Neuronal stem cell (in vitro differentiated cells): ENCODE data around the gene STK33.

ENCODE experiments used
- DNase-seq: peaks from one replicate; pipeline ENCODE4 v3.0.0-alpha.2; 2013; ENCODE audit warnings: low spot score
- H2AFZ ChIP-seq: one replicate; pipeline ENCODE4 v1.6.1; 2013; ENCODE audit warnings: mild to moderate bottlenecking, low read length, inconsistent platforms
- H2AK5ac ChIP-seq: 2 replicates; pipeline ENCODE4 v1.6.1; 2013; ENCODE audit warnings: low read depth, mild to moderate bottlenecking, inconsistent platforms, low read length, moderate library complexity, mixed read lengths
- H2BK120ac ChIP-seq: 2 replicates; pipeline ENCODE4 v1.6.1; 2013; ENCODE audit warnings: low read depth, mild to moderate bottlenecking, inconsistent platforms, low read length, moderate library complexity, mixed read lengths
- H2BK12ac ChIP-seq: one replicate; pipeline ENCODE4 v1.6.1; 2013; ENCODE audit warnings: low read length, inconsistent platforms
- H2BK15ac ChIP-seq: 2 replicates; pipeline ENCODE4 v1.6.1; 2013; ENCODE audit warnings: mild to moderate bottlenecking, low read length, inconsistent platforms, mixed read lengths
- H2BK5ac ChIP-seq: one replicate; pipeline ENCODE4 v1.6.1; 2013; ENCODE audit warnings: inconsistent platforms, mild to moderate bottlenecking, low read length, moderate library complexity
- H3K14ac ChIP-seq: one replicate; pipeline ENCODE4 v1.6.1; 2013; ENCODE audit warnings: low read length, inconsistent platforms
- H3K18ac ChIP-seq: 2 replicates; pipeline ENCODE4 v1.6.1; 2013; ENCODE audit warnings: low read length, inconsistent platforms
- H3K23ac ChIP-seq: 2 replicates; pipeline ENCODE4 v1.6.1; 2013; ENCODE audit warnings: low read depth, mild to moderate bottlenecking, mixed read lengths, low read length, inconsistent platforms; ENCODE audit not compliant: poor library complexity
- H3K27ac ChIP-seq: replicated peaks from 3 replicates; pipeline ENCODE4 v1.5.1; 2013; ENCODE audit warnings: low read length, inconsistent platforms
- H3K27me3 ChIP-seq, 3 experiments: 2 replicates each; pipeline ENCODE4 v1.6.1; 2013; ENCODE audit warnings: low read length in 3 of 3, mild to moderate bottlenecking in 2 of 3, inconsistent platforms in 1 of 3, low read depth in 1 of 3, mixed read lengths in 1 of 3, moderate library complexity in 1 of 3; ENCODE audit not compliant: control insufficient read depth in 3 of 3, insufficient read depth in 3 of 3
- H3K36me3 ChIP-seq, 2 donors: replicated peaks in 1 of 2; 2 replicates each; pipeline ENCODE4 v1.6.1; 2013; ENCODE audit warnings: low read length in 2 of 2; ENCODE audit not compliant: control insufficient read depth in 2 of 2, insufficient read depth in 2 of 2
- H3K4ac ChIP-seq: 2 replicates; pipeline ENCODE4 v1.6.1; 2013; ENCODE audit warnings: inconsistent platforms, mild to moderate bottlenecking, low read length, moderate library complexity
- H3K4me1 ChIP-seq, 2 donors: 1 replicate in 1 of 2; 2 replicates in 1 of 2; pipeline ENCODE4 v1.6.1; 2013; ENCODE audit warnings: low read length in 2 of 2, low read depth in 1 of 2; ENCODE audit not compliant: control insufficient read depth in 2 of 2, insufficient read depth in 1 of 2
- H3K4me2 ChIP-seq: one replicate; pipeline ENCODE4 v1.6.1; 2013; ENCODE audit warnings: mild to moderate bottlenecking, low read length, inconsistent platforms; ENCODE audit not compliant: insufficient read depth, poor library complexity, severe bottlenecking
- H3K4me3 ChIP-seq, 2 donors: 2 replicates each; pipeline ENCODE4 v1.5.1; 2013; ENCODE audit warnings: low read length in 2 of 2, mild to moderate bottlenecking in 2 of 2, inconsistent platforms in 1 of 2, moderate library complexity in 1 of 2
- H3K79me1 ChIP-seq: one replicate; pipeline ENCODE4 v1.6.1; 2013; ENCODE audit warnings: low read depth, mild to moderate bottlenecking, inconsistent platforms, low read length, moderate library complexity
- H3K9ac ChIP-seq: one replicate; pipeline ENCODE4 v1.6.1; 2013; ENCODE audit warnings: mild to moderate bottlenecking, low read depth, low read length, inconsistent platforms; ENCODE audit not compliant: poor library complexity
- H3K9me3 ChIP-seq, 2 donors: replicated peaks in 1 of 2; 2 replicates each; pipeline versions ENCODE3 to v1.6.1; 2013; ENCODE audit warnings: low read length in 2 of 2, mild to moderate bottlenecking in 2 of 2, inconsistent platforms in 1 of 2, low read depth in 1 of 2, mixed read lengths in 1 of 2, moderate library complexity in 1 of 2; ENCODE audit not compliant: control insufficient read depth in 2 of 2, insufficient read depth in 1 of 2
- H4K8ac ChIP-seq: one replicate; pipeline ENCODE4 v1.6.1; 2013; ENCODE audit warnings: low read depth, mild to moderate bottlenecking, inconsistent platforms, low read length, moderate library complexity
- H4K91ac ChIP-seq: one replicate; pipeline ENCODE4 v1.6.1; 2013; ENCODE audit warnings: low read length, low read depth, mild to moderate bottlenecking, inconsistent platforms; ENCODE audit not compliant: poor library complexity
- WGBS, 2 donors: extraction: QIAGEN DNeasy Blood & Tissue Kit; methylation state at CpG; one replicate each; pipeline ENCODE4 v1.1.7; 2013; ENCODE audit warnings: missing lambda C conversion rate in 2 of 2, mixed read lengths in 1 of 2; ENCODE audit not compliant: insufficient read length in 2 of 2, insufficient replicate concordance in 1 of 2; ENCODE audit errors: extremely low coverage in 2 of 2; 5-methylcytosine and 5-hydroxymethylcytosine counted together

STK33 gene

GRCh38 chr11:8368772-8369171 is 225.3 kb downstream of the STK33 start:
- Histone ChIP-seq H3K4ac (no peak overlapping the region), H2AFZ (no peak overlapping the region), H4K91ac (no peak overlapping the region), H3K27ac (no peak overlapping the region), H3K4me1 (no peaks in the 10 kb centered on the region), H3K18ac (no peak overlapping the region), H4K8ac (no peak overlapping the region), H3K79me1 (no peaks in the 10 kb centered on the region), H3K27me3 (no peaks in the 10 kb centered on the region), H2AK5ac (no peak overlapping the region), H3K9ac (no peak overlapping the region), H3K36me3 (no peaks in the 10 kb centered on the region), H2BK15ac (no peak overlapping the region), H3K4me3 (no peak overlapping the region), H2BK12ac (no peak overlapping the region), H3K4me2 (no peak overlapping the region), H3K9me3 (no peaks in the 10 kb centered on the region), H3K14ac (no peak overlapping the region), H3K23ac (no peak overlapping the region), H2BK5ac (no peak overlapping the region), H2BK120ac (no peak overlapping the region)
- no CpG with 5 or more reads among the region's 10 CpGs for WGBS, 2 donors
- DNase-seq = no peak

- Histone ChIP-seq H3K14ac (no peak overlapping the region), H3K23ac (no peak overlapping the region), H3K4me2 (no peak overlapping the region), H3K36me3 (no peaks in the 10 kb centered on the region), H3K27me3 (no peaks in the 10 kb centered on the region), H3K9ac (no peak overlapping the region), H2BK5ac (no peak overlapping the region), H3K18ac (no peak overlapping the region), H3K9me3 (no peaks in the 10 kb centered on the region), H2BK120ac (no peak overlapping the region), H2BK15ac (no peak overlapping the region), H2AFZ (no peak overlapping the region), H2BK12ac (no peak overlapping the region), H3K4ac (no peak overlapping the region), H3K79me1 (no peaks in the 10 kb centered on the region), H4K91ac (no peak overlapping the region), H3K27ac (no peak overlapping the region), H3K4me3 (no peak overlapping the region), H2AK5ac (no peak overlapping the region), H3K4me1 (no peaks in the 10 kb centered on the region), H4K8ac (no peak overlapping the region)
- no peak for DNase-seq
- WGBS, 2 donors = no CpG with 5 or more reads among the region's 7 CpGs
Measured at GRCh38 chr11:8368194-8368593, 225.8 kb downstream of the STK33 start.

- Histone ChIP-seq H2AFZ (no peak overlapping the region), H3K27me3 (no peaks in the 10 kb centered on the region), H3K23ac (no peak overlapping the region), H3K27ac (no peak overlapping the region), H3K4ac (no peak overlapping the region), H3K4me3 (no peak overlapping the region), H3K18ac (peak overlapping the region; percentile 29), H3K79me1 (no peaks in the 10 kb centered on the region), H4K8ac (no peak overlapping the region), H3K9me3 (no peaks in the 10 kb centered on the region), H2BK12ac (no peak overlapping the region), H2BK15ac (no peak overlapping the region), H2AK5ac (no peak overlapping the region), H4K91ac (no peak overlapping the region), H2BK120ac (no peak overlapping the region), H2BK5ac (no peak overlapping the region), H3K4me1 (no peaks in the 10 kb centered on the region), H3K14ac (no peak overlapping the region), H3K4me2 (no peak overlapping the region), H3K36me3 (no peaks in the 10 kb centered on the region), H3K9ac (no peak overlapping the region)
- DNase-seq = no peak
- no CpG with 5 or more reads among the region's 6 CpGs for WGBS, 2 donors
Measured at GRCh38 chr11:8366316-8366715, 227.7 kb downstream of the STK33 start.

GRCh38 chr11:8365216-8365941 is 228.6 kb downstream of the STK33 start:
- no peaks in the 10 kb centered on the region for H3K36me3 ChIP-seq
- H3K27me3 ChIP-seq = no peaks in the 10 kb centered on the region
- DNase-seq = no peak

More at GRCh38 chr11:8365216-8365941, 228.6 kb downstream of the STK33 start:
- no peaks in the 10 kb centered on the region for H3K4me1 ChIP-seq
- H3K4me3 ChIP-seq = no peak overlapping the region
- H4K8ac ChIP-seq = no peak overlapping the region
- no peak overlapping the region for H2BK15ac ChIP-seq
- no peak overlapping the region for H2BK5ac ChIP-seq
- no peak overlapping the region for H2AK5ac ChIP-seq
- whole genome bisulfite sequencing, 2 donors = no CpG with 5 or more reads among the region's 11 CpGs
- H2BK120ac ChIP-seq = no peak overlapping the region
- no peak overlapping the region for H3K4me2 ChIP-seq
- H3K14ac ChIP-seq = no peak overlapping the region
- no peak overlapping the region for H3K23ac ChIP-seq
- no peak overlapping the region for H3K9ac ChIP-seq
- H3K18ac ChIP-seq = peak overlapping the region; percentile 32
- no peak overlapping the region for H4K91ac ChIP-seq
- H3K9me3 ChIP-seq = no peaks in the 10 kb centered on the region
- H2BK12ac ChIP-seq = no peak overlapping the region
- H3K79me1 ChIP-seq = no peaks in the 10 kb centered on the region
- no peak overlapping the region for H2AFZ ChIP-seq
- no peak overlapping the region for H3K27ac ChIP-seq
- H3K4ac ChIP-seq = no peak overlapping the region
